NCI-H146 (cell line): Measurements from ENCODE around the gene MAGEA3.
"Not testable (repeated sequence)": the region's sequence is repeated elsewhere in the genome, so short reads cannot be mapped to it uniquely, and the experiment has no call there.

Experiments
- DNase-seq: peaks from one replicate; lab custom pipeline; 2025; lab: John Stamatoyannopoulos, UW

The MAGEA3 gene

GRCh38 chrX:152736528-152736927, 37.9 kb downstream of the MAGEA3 start:
- DNase-seq, result not testable (repeated sequence)

GRCh38 chrX:152738560-152738959, 40.0 kb downstream of the MAGEA3 start:
- DNase-seq, result no peak
